Measurements from ENCODE around the gene HIVEP1. TPM values are rescaled to one million over a fixed set of nuclear protein-coding genes. Genes with fewer than 3 reads are reported as not detected.

Gene HIVEP1
- total and polyA plus RNA-seq, 2 of the 8 experiments (the other 6 are each of a cell fraction or from before 2014, with no cell fraction given), result 22.6 to 23.1 TPM

- H3K23me2 ChIP-seq (ENCODE audit: low read depth, low read length), result no peaks in the 10 kb centered on the region
- FAIRE-seq (no peak), DNase-seq (ENCODE audit: low read depth in 1 of 2, low spot score in 2 of 2) (no peak)
- H4K5ac ChIP-seq (ENCODE audit: insufficient read length, low read depth, low read length), result no peak overlapping the region
- no peak overlapping the region for H2BK12ac ChIP-seq (ENCODE audit: low read depth, low read length)
- TF ChIP-seq POLR2A (IDR thresholded peaks at IDR 0.05; ENCODE audit: control extremely low read depth in 1 of 2, low read depth in 2 of 2, low read length in 2 of 2) (no peak), E2F6 (IDR thresholded peaks at IDR 0.05) (no peak), GABPA (IDR thresholded peaks at IDR 0.05; ENCODE audit: borderline replicate concordance, insufficient read depth, low read length) (no peak), CBX5 (IDR thresholded peaks at IDR 0.05; ENCODE audit: low read depth, low read length) (no peak), RXRA (IDR thresholded peaks at IDR 0.05; ENCODE audit: insufficient read depth, low read depth, low read length) (no peak), JUN (IDR thresholded peaks at IDR 0.05; ENCODE audit: low read depth, low read length) (no peak), RNF2 (IDR thresholded peaks at IDR 0.05; ENCODE audit: borderline replicate concordance, low read depth, low read length, missing control alignments, poor library complexity, severe bottlenecking) (no peak), KDM1A (IDR thresholded peaks at IDR 0.05; ENCODE audit: borderline replicate concordance, low read length) (no peak)
- no peak overlapping the region for H2AK5ac ChIP-seq (ENCODE audit: low read depth, low read length)
- no peak overlapping the region for H3K9ac ChIP-seq (replicated peaks in 1 of 4; ENCODE audit: extremely low read depth in 1 of 4, low read depth in 3 of 4, low read length in 3 of 4)
- H4K20me1 ChIP-seq (replicated peaks in 1 of 2; ENCODE audit: control insufficient read depth in 1 of 2, insufficient read depth in 2 of 2, low read length in 2 of 2), result peaks cover 0 to 4% of the 10 kb centered on the region in 2 experiments
- H3K79me2 ChIP-seq (ENCODE audit: control insufficient read depth in 1 of 2, insufficient read depth in 2 of 2, low read length in 2 of 2), result peaks cover 6 to 86% of the 10 kb centered on the region in 2 experiments
- H3K4me2 ChIP-seq (ENCODE audit: insufficient read depth in 1 of 2, low read depth in 2 of 2, low read length in 2 of 2), result no peak overlapping the region
- no peak overlapping the region for H2BK15ac ChIP-seq (ENCODE audit: low read length)
- no peak overlapping the region for H3K4me3 ChIP-seq (ENCODE audit: extremely low read depth in 1 of 4, insufficient read depth in 2 of 4, low read depth in 3 of 4, low read length in 4 of 4)
- H2AFZ ChIP-seq (ENCODE audit: low read length), result no peak overlapping the region
- H3K56ac ChIP-seq (replicated peaks; ENCODE audit: insufficient read length, low read depth, low read length), result no peak overlapping the region
- H3K4me1 ChIP-seq (replicated peaks in 1 of 4; ENCODE audit: control insufficient read depth in 3 of 4, insufficient read depth in 4 of 4, low read length in 3 of 4), result peaks cover 0 to 2% (median 0%) of the 10 kb centered on the region in 4 experiments; a peak in 1 of 7 replicates
- no peak overlapping the region for H3K23ac ChIP-seq (ENCODE audit: insufficient read length)
- H3K4ac ChIP-seq (replicated peaks; ENCODE audit: insufficient read length, low read depth, low read length), result no peak overlapping the region
- no peak overlapping the region for H3K18ac ChIP-seq (ENCODE audit: extremely low read depth, low read length)
- 95% methylated on average over 12 of the region's 12 CpGs; no CpG with 5 or more reads in 1 of the 2 experiments for WGBS, 2 experiments (ENCODE audit: extremely low coverage in 1 of 2, insufficient coverage in 1 of 2, insufficient read length in 1 of 2, insufficient replicate concordance in 2 of 2, low coverage in 1 of 2, low lambda C conversion rate in 2 of 2, missing lambda C conversion rate in 1 of 2)
- H3K27me3 ChIP-seq (replicated peaks in 1 of 4; ENCODE audit: control insufficient read depth in 3 of 4, extremely low read depth in 1 of 4, insufficient read depth in 3 of 4, low read length in 3 of 4), result no peaks in the 10 kb centered on the region
- H4K91ac ChIP-seq (replicated peaks; ENCODE audit: insufficient read length, low read length), result no peak overlapping the region
- H4K8ac ChIP-seq (ENCODE audit: extremely low read depth, insufficient read depth, low read length), result no peak overlapping the region
- no peak overlapping the region for H2BK20ac ChIP-seq (ENCODE audit: low read length)
- H3K79me1 ChIP-seq (ENCODE audit: low read depth, low read length), result peaks cover 3% of the 10 kb centered on the region
- ChIA-PET CTCF (ENCODE audit: partially characterized antibody) (no interaction called here), POLR2A (ENCODE audit: partially characterized antibody) (no interaction called here)
- H2BK5ac ChIP-seq (ENCODE audit: low read depth, low read length), result no peak overlapping the region
- no peaks in the 10 kb centered on the region; a peak in 1 of 4 replicates for H3K9me3 ChIP-seq (ENCODE audit: insufficient read depth in 2 of 2, low read depth in 1 of 2, low read length in 1 of 2)
- H3K27ac ChIP-seq (ENCODE audit: low read depth, low read length), result no peak overlapping the region
- no peak overlapping the region for H3K14ac ChIP-seq (ENCODE audit: insufficient read length)
- H2BK120ac ChIP-seq (replicated peaks; ENCODE audit: low read depth, low read length), result no peak overlapping the region
- H3K36me3 ChIP-seq (ENCODE audit: control insufficient read depth in 2 of 4, insufficient read depth in 4 of 4, low read length in 3 of 4), result peaks cover 5 to 35% (median 18%) of the 10 kb centered on the region in 4 experiments; a peak in 7 of 8 replicates
These were observed 8.2 kb downstream of the HIVEP1 start for GRCh38 chr6:12020187-12020791.
